HK-2 (cell line): ENCODE data around the gene SEPTIN5.
"Not testable (repeated sequence)": the region's sequence is repeated elsewhere in the genome, so short reads cannot be mapped to it uniquely, and the experiment has no call there.

Source experiments
- DNase-seq: peaks from one replicate; pipeline ENCODE4 v3.0.0-alpha.2; 2018; ENCODE audit not compliant: unreplicated experiment

The SEPTIN5 gene

DNA sequence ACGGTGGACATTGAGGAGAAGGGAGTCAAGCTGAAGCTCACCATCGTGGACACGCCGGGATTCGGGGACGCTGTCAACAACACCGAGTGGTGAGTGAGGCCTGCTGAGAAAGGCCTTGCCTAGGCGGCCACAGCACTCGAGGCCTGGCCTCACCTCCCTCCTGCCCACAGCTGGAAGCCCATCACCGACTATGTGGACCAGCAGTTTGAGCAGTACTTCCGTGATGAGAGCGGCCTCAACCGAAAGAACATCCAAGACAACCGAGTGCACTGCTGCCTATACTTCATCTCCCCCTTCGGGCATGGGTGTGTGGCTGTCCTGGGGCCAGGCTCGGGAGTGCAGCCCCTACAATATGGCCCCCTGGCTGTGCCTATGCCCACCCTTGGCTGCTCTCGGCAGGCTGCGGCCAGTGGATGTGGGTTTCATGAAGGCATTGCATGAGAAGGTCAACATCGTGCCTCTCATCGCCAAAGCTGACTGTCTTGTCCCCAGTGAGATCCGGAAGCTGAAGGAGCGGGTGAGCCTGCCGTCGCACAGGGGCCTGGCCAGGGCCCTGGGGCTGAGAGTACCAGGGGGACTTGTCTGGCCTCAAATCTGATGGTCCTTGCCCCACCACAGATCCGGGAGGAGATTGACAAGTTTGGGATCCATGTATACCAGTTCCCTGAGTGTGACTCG is 6.0 kb downstream of the SEPTIN5 start:
- DNase-seq = no peak

DNA sequence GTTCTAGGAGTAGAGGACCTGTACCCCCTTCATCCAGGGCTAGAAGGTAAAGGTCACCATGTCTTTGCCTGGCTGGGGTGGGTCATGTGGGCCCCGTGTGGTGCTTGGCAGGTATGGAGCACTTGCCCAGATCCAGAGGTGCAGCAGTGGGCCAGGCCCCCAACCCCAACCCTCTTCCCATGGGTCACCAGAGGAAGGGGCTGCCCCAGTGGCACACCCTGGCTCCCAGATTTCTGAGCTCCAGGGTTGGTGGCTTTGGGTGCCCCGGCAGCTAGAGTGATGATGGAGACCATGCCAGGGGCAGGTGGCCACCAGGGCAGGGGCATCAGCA is 6.7 kb downstream of the SEPTIN5 start:
- no peak for DNase-seq

DNA sequence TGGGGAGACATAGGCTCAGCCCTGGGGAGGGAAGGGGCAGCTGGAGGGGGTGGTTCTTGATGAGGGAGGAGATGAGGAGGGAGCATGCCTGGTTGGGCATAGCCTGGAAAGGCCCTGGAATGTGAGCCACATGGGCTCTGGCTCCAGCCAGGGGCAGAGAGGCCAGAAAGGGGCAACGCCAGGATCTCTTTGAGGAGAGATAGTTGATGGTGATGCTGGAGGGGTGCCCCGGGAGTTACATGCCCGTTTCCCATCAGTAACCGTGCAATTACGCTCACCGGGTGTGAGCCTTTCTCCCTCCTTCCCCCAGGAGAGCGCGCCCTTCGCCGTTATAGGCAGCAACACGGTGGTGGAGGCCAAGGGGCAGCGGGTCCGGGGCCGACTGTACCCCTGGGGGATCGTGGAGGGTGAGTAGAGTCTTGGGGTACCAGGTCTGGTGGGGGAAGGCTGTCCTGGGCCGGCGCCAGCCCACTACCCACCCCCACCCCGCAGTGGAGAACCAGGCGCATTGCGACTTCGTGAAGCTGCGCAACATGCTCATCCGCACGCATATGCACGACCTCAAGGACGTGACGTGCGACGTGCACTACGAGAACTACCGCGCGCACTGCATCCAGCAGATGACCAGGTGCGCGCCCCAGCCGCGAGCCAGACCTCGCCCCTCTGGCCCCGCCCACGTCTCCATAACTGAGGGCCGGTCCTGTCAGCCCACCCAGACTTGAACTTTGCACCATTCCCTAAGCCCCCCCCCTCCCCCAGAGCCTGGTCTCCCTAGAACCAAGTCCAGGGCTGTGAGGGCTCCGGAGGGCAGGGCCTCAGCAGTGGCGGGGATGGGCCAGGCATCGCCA is 7.3 kb downstream of the SEPTIN5 start:
- DNase-seq = no peak

DNA sequence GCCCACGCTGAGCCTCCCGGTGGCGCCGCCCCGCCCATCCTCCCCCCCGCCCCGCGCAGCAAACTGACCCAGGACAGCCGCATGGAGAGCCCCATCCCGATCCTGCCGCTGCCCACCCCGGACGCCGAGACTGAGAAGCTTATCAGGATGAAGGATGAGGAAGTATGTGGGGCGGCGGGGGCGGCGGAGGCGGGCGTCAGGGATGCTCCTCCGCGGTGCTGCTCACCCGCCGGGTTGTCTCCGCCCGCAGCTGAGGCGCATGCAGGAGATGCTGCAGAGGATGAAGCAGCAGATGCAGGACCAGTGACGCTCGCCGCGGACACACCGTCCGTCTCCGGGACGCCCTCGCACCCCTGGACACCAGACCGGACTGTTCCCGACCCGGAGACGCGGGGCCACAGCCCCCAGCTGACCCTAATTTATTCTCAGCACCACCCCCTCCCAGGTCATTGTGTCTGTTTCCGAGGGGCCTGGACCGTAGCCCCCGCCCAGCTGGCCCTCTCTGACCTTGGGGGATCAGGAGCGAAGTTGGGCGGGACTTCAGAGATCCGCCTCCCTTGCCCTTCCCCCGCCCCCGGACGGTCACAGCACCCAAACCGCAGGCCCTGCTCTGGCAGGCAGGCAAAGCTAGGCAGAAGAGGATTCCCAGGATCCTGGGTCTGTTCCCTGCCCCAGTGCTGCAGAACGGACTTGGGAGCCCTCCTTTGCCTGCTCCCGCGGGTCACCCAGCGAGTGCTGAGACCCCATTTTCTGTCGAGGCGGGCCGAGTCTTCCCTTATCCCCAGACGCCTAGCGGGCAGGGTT is 8.1 kb downstream of the SEPTIN5 start:
- no peak for DNase-seq

DNA sequence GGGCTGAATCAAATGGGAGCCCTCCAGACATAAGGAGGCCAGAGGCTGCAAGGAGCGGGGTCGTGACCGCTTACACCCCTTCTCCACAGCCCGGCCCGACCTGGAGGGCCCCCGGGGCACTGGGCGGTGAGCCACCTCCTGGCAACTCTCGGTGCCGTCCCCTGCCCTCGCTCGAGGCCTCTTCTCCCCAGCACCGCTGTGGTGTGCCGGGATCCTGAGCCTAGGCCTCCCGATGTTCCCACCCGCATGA is 8.6 kb downstream of the SEPTIN5 start:
- no peak for DNase-seq

DNA sequence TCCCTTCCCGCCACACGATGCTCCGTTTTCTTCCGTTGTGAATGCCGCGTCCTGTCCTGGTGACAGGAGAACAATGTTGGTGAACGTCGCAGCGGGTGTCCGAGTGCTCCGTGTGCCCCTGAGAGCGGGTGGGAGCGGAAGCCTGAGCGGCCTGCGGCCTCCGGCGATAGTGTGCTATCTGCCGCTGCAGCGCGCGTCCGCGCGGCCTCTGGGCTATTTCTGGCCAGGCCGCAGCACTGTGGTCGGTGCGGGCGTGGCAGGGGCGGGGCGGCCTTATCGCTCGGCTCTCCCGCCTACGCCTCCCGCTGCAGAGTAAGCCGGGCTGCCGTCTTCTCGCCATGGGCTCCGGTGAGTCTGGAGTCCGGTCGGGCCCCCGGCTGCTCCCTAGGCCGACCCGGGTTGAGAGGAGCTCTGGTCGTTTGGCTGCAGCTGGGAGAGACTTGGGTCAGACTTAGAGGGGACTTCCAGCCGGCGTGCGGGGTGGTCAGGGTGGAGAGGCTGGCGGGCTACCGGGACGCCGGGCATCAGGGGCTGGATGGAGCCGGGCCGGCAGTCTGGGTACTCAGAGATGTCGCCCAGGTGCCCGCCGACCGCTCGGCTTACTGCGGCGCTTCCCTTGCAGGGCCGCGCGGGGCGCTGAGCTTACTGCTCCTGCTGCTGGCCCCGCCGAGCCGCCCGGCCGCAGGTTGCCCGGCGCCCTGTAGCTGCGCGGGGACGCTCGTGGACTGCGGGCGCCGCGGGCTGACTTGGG is 9.1 kb downstream of the SEPTIN5 start, which contains the start of gene GP1BB:
TSS of gene GP1BB (plus strand) at position 308 of the 751 bp plus-strand sequence. CDS start at position 339, 31 bp downstream.
- DNase-seq = no peak

DNA sequence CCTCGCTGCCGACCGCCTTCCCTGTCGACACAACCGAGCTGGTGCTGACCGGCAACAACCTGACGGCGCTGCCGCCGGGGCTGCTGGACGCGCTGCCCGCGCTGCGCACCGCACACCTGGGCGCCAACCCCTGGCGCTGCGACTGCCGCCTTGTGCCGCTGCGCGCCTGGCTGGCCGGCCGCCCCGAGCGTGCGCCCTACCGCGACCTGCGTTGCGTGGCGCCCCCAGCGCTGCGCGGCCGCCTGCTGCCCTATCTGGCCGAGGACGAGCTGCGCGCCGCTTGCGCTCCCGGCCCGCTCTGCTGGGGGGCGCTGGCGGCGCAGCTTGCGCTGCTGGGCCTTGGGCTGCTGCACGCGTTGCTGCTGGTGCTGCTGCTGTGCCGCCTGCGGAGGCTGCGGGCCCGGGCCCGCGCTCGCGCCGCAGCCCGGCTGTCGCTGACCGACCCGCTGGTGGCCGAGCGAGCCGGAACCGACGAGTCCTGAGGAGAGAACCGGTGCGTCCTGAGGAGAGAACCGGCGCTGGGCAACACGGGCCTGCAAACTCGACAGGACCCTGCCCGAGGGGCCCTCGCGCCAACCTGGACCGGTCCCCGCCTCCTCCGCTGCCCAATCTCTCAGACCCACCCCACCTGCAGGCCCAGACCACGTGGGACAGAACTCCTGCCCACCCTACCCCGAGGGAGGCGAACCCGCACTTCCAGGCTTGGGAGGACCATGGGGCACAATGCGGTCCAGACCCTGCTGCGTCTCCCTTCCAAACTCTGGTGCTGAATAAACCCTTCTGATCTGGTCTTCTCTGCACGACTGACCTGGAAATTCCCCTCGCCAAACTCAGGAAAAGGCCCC is 9.9 kb downstream of the SEPTIN5 start:
- DNase-seq = peak; percentile 39

DNA sequence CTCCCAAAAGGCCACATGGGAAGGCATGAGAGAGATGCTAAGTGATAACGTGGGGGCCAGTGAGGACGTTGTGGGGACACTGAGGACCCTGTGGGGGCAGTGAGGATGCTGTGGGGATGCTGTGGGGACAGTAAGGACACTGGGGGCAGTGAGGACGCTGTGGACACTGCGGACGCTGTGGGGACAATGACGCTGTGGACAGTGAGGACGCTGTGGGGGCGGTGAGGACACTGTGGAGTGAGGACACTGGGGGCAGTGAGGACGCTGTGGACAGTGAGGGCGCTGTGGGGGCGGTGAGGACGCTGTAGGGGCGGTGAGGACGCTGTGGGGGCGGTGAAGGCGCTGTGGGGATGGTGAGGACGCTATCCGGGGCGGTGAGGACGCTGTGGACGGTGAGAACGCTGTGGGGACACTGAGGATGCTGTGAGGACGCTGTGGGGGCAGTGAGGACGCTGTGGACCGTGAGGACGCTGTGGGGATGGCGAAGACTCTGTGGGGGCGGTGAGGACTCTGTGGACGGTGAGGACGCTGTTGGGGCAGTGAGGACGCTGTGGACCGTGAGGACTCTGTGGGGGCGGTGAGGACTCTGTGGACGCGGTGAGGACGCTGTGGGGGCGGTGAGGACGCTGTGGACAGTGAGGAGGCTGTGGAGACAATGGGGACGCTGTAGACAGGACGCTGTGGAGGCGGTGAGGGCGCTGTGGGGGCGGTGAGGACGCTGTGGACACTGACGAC is 10.8 kb downstream of the SEPTIN5 start:
- no peak for DNase-seq

DNA sequence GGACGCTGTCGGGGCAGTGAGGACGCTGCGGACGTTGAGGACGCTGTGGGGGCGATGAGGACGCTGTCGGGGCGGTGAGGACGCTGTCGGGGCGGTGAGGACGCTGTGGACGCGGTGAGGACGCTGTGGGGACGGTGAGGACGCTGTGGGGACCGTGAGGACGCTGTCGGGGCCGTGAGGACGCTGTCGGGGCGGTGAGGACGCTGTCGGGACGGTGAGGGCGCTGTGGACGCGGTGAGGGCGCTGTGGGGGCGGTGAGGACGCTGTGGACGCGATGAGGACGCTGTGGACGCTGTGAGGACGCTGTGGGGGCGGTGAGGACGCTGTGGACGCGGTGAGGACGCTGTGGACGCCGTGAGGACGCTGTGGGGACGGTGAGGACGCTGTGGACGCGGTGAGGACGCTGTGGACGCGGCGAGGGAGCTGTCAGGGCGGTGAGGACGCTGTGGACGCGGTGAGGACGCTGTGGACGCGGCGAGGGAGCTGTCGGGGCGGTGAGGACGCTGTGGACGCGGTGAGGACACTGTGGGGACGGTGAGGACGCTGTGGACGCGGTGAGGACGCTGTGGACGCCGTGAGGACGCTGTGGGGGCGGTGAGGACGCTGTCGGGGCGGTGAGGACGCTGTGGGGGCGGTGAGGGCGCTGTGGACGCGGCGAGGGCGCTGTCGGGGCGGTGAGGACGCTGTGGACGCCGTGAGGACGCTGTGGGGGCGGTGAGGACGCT is 11.9 kb downstream of the SEPTIN5 start:
- DNase-seq = not testable (repeated sequence)

DNA sequence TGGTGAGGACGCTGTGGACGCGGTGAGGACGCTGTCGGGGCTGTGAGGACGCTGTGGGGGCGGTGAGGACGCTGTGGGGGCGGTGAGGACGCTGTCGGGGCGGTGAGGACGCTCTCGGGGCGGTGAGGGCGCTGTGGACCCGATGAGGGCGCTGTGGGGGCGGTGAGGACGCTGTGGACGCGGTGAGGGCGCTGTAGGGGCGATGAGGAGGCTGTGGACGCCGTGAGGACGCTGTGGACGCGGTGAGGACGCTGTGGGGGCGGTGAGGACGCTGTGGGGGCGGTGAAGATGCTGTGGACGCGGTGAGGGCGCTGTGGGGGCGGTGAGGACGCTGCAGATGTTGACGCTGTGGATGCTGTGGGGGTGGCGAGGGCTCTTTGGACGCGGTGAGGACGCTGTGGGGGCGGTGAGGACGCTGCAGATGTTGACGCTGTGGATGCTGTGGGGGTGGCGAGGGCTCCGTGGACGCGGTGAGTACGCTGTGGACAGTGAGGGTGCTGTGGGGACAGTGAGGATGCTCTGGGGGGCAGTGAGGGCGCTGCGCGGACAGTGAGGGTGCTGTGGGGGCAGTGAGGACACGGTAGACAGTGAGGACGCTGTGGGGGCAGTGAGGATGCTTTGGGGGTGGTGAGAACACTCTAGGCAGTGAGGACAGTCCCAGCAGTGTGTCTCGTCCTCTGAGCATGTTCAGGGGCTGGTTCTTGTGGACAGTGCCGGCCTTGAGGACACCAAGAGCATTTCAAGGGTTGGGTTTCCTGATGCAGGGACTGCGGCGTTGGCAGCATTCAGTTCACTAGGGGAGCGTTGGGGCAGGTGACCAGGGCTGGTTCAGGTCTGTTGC is 13.2 kb downstream of the SEPTIN5 start:
- DNase-seq = no peak

DNA sequence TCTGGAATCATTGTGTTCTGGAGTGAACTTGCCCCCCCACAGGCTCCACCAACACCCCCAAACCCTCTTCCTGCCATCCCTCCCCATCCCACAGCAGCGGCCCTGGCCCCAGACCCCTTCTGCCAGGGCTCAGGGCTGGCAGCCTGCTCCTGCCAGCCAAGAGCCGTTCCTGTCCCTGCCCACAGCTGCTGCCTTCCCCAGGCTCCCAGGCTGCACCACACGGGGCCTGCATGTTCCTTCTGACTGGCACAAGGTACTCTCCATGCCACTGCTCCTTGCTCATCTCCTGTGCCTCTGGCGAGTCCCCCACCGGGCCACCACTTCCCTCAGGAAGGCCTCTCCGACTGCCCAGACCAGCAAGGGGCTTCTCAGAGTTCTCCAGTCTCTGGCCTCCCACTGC is 14.0 kb downstream of the SEPTIN5 start:
- no peak for DNase-seq

DNA sequence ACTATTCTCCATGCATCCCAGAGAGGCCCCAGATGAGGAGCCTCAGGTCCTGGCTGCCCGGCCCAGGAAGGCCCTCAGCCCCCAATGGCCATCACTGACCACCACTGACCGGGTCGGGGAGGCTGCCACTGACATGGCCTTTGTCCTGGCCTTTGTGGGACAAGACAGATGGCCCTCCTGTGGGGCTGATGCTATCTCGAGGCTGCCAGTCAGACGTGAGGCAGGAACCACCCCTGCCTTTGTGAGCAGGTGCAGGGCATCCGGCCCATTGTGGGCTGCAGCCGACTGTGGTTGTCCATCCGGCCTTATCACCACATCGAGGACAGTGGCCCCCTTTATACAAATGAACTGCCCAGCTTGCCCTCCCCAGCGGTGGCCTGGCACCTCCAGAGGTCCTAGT is 14.5 kb downstream of the SEPTIN5 start:
- DNase-seq = no peak

DNA sequence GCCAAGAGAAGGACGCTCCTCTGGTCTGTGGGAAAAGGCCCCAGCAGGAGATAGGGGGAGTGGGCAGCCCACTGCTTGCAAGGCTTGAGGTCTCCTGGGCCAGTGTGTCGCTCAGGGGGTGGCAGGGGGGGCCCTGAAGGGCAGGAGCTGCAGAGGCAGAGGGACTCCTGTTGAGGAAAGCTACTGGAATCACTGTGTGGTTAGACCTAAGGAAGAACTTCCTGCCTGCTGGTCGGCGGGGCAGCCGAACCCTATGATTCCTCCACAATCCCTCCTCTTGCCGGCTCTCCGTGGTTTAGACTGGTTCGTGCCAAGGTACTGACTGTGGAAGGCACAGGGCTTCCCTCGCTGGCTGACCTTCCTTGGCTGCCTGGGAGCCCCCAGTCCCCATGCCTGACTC is 15.2 kb downstream of the SEPTIN5 start:
- DNase-seq = no peak

DNA sequence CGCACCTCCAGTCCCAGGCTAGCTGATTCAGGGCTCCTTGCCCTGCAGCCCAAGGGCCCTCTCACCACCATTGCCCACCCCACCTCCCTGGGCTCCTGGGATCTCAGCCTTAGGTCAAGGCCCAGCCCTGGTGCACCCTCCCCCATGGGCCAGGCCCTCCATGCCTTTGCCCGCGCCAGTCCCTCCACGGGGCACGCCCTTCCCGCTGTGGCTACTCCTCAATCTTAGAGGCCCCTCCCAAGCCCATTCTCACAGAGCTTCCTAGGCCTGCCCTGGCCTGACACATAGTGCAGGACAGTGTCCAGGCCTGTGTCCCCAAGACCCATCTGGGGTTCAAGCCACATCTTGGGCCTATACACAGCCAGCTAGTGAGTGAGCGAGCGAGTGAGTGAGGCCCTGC is 15.9 kb downstream of the SEPTIN5 start:
- no peak for DNase-seq

DNA sequence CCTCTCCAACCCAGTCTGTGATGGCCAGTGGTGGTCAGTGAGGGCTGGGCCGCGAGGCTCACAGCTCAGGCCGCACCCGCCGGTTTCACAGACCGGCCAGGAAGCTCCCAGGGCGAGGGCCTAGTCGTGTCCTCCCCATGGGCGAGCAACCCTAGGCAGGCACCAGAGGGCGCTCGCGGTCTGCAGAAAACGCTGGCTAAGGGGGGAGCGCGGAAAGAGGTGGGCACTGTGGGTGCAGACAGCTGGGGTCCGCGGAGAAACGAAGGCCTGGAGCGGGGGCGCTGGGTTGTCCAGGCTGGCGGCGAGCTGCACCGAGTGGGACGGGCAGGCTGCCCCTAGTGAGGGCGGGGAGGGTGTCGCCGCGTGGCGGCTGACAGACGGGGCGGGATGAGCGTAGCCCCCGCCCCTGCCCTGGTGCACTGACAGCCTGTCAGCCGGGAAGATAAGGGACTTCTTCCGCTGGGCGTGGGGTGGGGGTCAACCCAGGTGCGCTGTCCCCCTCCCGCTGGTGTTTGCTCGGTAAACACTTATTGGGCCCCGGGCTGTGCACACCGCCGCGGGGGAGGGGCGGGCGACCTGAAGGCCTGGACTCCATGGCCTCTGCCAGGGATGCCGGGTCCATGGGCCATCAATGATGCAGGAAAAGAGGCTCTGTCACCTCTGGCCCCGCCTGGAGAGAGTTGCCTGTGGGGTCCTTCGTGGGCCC is 16.5 kb downstream of the SEPTIN5 start:
- peak; percentile 81 for DNase-seq

DNA sequence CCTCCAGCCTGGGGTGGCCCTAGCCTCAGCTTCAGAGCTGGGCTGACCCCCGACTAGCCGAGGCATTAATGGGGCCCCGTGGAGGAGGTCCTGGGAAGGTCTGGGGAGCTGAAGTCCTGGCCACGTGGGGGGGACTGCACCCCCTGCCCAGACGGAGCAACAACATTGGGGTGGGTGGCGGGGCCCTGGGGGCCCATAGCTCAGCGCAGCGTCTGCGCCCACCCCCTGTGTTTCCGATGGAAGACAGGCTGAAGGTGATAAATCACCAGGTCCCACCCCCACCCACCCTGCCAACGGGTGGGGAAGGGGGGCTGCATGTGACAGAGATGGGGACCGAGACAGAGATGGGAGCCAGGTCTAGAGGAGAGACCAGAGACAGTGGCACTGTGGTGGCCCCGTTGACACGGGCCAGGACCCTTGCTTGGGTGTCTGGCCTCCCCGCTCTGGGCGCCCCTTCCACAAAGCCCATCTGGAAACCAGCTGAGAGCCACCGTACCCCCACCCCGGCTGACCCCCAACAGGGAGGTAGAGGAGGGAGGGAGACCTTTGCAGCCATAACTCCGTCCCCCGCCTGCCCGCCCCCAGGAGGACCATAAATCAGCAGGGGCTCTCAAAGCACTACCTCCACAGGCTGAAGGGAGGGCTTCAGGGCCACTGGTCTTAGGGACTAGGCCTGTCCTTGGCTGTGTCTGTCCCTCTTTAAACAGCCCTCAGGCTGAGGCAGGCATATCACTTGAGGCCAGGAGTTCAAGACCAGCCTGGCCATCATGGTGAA is 17.2 kb downstream of the SEPTIN5 start:
- DNase-seq = no peak

DNA sequence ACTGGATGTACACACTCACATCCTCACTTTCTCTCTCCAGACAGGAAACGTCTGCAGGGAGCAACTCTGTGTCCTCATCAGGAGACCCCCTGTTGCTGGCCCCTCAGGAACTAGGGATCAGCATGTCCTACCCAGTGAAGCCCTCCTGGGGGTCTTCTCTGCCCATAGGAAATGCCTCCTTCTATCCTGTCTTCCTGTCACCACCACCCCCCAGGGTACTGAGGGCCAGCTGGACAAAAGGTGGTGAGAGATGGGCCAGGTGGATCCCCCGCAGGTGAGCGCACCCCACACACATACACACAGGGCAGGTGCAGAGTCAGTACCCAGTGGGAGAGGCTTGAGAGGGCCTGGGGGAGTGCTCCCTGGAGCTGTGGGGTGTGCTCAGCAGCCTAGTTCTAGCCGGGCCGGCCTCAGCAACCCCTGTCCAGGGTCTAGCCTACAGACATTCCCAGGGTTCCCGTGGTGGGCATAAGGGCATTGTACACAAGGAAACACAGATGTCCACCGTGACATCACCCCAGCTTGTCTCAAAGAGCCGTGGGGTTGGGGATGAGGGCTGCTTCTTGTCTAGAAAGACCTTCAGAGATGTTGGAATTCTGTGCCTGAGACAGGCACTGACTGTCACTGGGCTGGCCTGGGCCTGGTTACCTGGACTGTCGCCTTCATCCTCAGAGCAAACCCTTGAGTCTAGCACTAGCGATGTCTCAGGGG is 18.3 kb downstream of the SEPTIN5 start:
- no peak for DNase-seq
